ENCODE measurements around the gene LPCAT3. TPM values are rescaled to one million over a fixed set of nuclear protein-coding genes. Genes with fewer than 3 reads are reported as not detected.

Gene LPCAT3
- total and polyA plus RNA-seq, 4 donors = 41.9 to 96.5 (median 77.0) TPM

GRCh38 chr12:6945613-6946012 lies 72.7 kb downstream of the LPCAT3 start:
- Histone ChIP-seq H3K4me1 (ENCODE audit: control insufficient read depth in 4 of 4, insufficient read depth in 4 of 4, low read length in 3 of 4) (peaks cover 10 to 50% (median 34%) of the 10 kb centered on the region in 4 donors), H3K9me3 (ENCODE audit: control insufficient read depth in 4 of 4, low read length in 3 of 4) (no peaks in the 10 kb centered on the region), H3K4me3 (ENCODE audit: low read depth in 1 of 3, low read length in 3 of 3) (peak overlapping the region in 2 of 3 donors; percentile 30 to 43), H3K27ac (ENCODE audit: low read depth in 1 of 2, low read length in 2 of 2) (peak overlapping the region; percentile 86 to 96), H3K27me3 (ENCODE audit: control insufficient read depth in 4 of 4, insufficient read depth in 4 of 4, low read length in 3 of 4) (no peaks in the 10 kb centered on the region), H3K36me3 (ENCODE audit: control insufficient read depth in 4 of 4, insufficient read depth in 3 of 4, low read depth in 1 of 4, low read length in 3 of 4) (no peaks in the 10 kb centered on the region), H3K9ac (ENCODE audit: low read depth in 1 of 2, low read length in 2 of 2) (peak overlapping the region; percentile 3 to 49)
- DNase-seq (ENCODE audit: low spot score) = no peak
- WGBS = 67% methylated on average over 11 of the region's 11 CpGs
- TF ChIP-seq GABPA (IDR thresholded peaks at IDR 0.05 in 1 of 2, conservative IDR thresholded peaks at IDR 0.05 in 1 of 2) = no peak
- no peak for TF ChIP-seq REST (IDR thresholded peaks at IDR 0.05)
- TF ChIP-seq EGR1 (IDR thresholded peaks at IDR 0.05; ENCODE audit: low read depth in 2 of 2) = no peak
- TF ChIP-seq CTCF (IDR thresholded peaks at IDR 0.05; ENCODE audit: low read depth, low read length, missing input control) = no peak
- no peak for TF ChIP-seq JUND (IDR thresholded peaks at IDR 0.05)
- TF ChIP-seq ZBTB33 (IDR thresholded peaks at IDR 0.05) = no peak
- no peak for TF ChIP-seq YY1 (IDR thresholded peaks at IDR 0.05)
- no peak for TF ChIP-seq FOXA1 (IDR thresholded peaks at IDR 0.05)
- no peak for TF ChIP-seq HNF4A (conservative IDR thresholded peaks at IDR 0.05)
- no peak for TF ChIP-seq FOXA2 (IDR thresholded peaks at IDR 0.05)
- no peak for TF ChIP-seq NR2F2 (IDR thresholded peaks at IDR 0.05)
- no peak for TF ChIP-seq RXRA (IDR thresholded peaks at IDR 0.05)
- no peak for TF ChIP-seq RAD21 (IDR thresholded peaks at IDR 0.05)
- TF ChIP-seq SP1 (IDR thresholded peaks at IDR 0.05) = no peak
- no peak for TF ChIP-seq MAX (IDR thresholded peaks at IDR 0.05)
- no peak for TF ChIP-seq HNF4G (IDR thresholded peaks at IDR 0.05)
- no peak for TF ChIP-seq TAF1 (conservative IDR thresholded peaks at IDR 0.05)
- no peak for TF ChIP-seq ATF3 (IDR thresholded peaks at IDR 0.05)

Measured in liver (tissue), 9 donors.